ENCODE data around the gene WDR59. TPM values are rescaled to one million over a fixed set of nuclear protein-coding genes. Genes with fewer than 3 reads are reported as not detected.

WDR59 gene
- total RNA-seq, 2 donors from 2014 or later, result 12.5 to 18.0 TPM

- TF ChIP-seq CTCF (IDR thresholded peaks at IDR 0.05), result no peak
- Histone ChIP-seq H3K27ac (no peak overlapping the region), H3K36me3 (no peaks in the 10 kb centered on the region), H3K4me1 (no peaks in the 10 kb centered on the region), H3K27me3 (no peaks in the 10 kb centered on the region), H3K4me3 (no peak overlapping the region), H3K9me3 (peaks cover 0 to 17% of the 10 kb centered on the region in 2 donors)
- no peak for DNase-seq (ENCODE audit: low spot score)
These were observed 159.9 kb downstream of the WDR59 start for GRCh38 chr16:74825016-74825415.

Other genes with a start within 250 kb of the WDR59 start
- under 1 TPM in 1 of 2 donors, not detected in 1; 0.35 TPM for gene FA2H, start 210.3 kb downstream of the WDR59 start, total RNA-seq
- gene ZNRF1, start 13.9 kb upstream of the WDR59 start, total RNA-seq, result 10 to 100 TPM; 15.3 to 19.8 TPM
- gene LDHD, start 131.7 kb upstream of the WDR59 start, total RNA-seq, result 10 to 100 TPM; 28.8 to 65.6 TPM
- 1 to 10 TPM; 8.6 to 8.8 TPM for gene ZFP1, start 163.4 kb upstream of the WDR59 start, total RNA-seq
- gene CTRB2, start 222.0 kb upstream of the WDR59 start, total RNA-seq, result not detected
- gene CTRB1, start 233.9 kb upstream of the WDR59 start, total RNA-seq, result not detected

Data from right atrium auricular region (tissue), 2 donors.